ENCODE results near the gene SRC. TPM values are rescaled to one million over a fixed set of nuclear protein-coding genes. Genes with fewer than 3 reads are reported as not detected.
A peak's percentile ranks its signal among the peaks of the same experiment; 100 is the strongest.

Gene SRC
- total RNA-seq, 4 donors from 2014 or later, result 18.8 to 39.5 (median 26.0) TPM

GRCh38 chr20:37378420-37378784, 32.5 kb downstream of the SRC start:
- Histone ChIP-seq H3K4me3 (no peak overlapping the region), H3K27me3 (no peaks in the 10 kb centered on the region), H3K27ac (no peak overlapping the region), H3K9me3 (no peaks in the 10 kb centered on the region), H3K36me3 (no peaks in the 10 kb centered on the region), H3K4me1 (peaks cover 3% of the 10 kb centered on the region)
- no peak for DNase-seq (ENCODE audit: low spot score in 2 of 2)
- TF ChIP-seq EP300 (IDR thresholded peaks at IDR 0.05) (no peak), POLR2AphosphoS5 (IDR thresholded peaks at IDR 0.05) (no peak), CTCF (IDR thresholded peaks at IDR 0.05) (no peak), POLR2A (IDR thresholded peaks at IDR 0.05) (no peak)
- 87% methylated on average over 6 of the region's 6 CpGs for WGBS

- Histone ChIP-seq H3K27me3 (no peaks in the 10 kb centered on the region), H3K4me3 (no peak overlapping the region), H3K4me1 (peaks cover 3% of the 10 kb centered on the region), H3K9me3 (no peaks in the 10 kb centered on the region), H3K36me3 (no peaks in the 10 kb centered on the region), H3K27ac (no peak overlapping the region)
- peak in 1 of 2 donors; percentile 57 for DNase-seq (ENCODE audit: low spot score in 2 of 2)
- no peak for TF ChIP-seq POLR2AphosphoS5 (IDR thresholded peaks at IDR 0.05)
- no peak for TF ChIP-seq POLR2A (IDR thresholded peaks at IDR 0.05)
- 82% methylated on average over 22 of the region's 24 CpGs for WGBS
Observed at GRCh38 chr20:37378785-37379598, 33.1 kb downstream of the SRC start.

- Histone ChIP-seq H3K27ac (no peak overlapping the region), H3K4me1 (peaks cover 13% of the 10 kb centered on the region), H3K36me3 (peaks cover 4% of the 10 kb centered on the region), H3K27me3 (no peaks in the 10 kb centered on the region), H3K9me3 (no peaks in the 10 kb centered on the region), H3K4me3 (no peak overlapping the region)
- WGBS, result 84% methylated on average over 13 of the region's 14 CpGs
- TF ChIP-seq POLR2AphosphoS5 (IDR thresholded peaks at IDR 0.05), result no peak
- TF ChIP-seq POLR2A (IDR thresholded peaks at IDR 0.05), result no peak
- TF ChIP-seq EP300 (IDR thresholded peaks at IDR 0.05), result no peak
- no peak for TF ChIP-seq CTCF (IDR thresholded peaks at IDR 0.05)
- no peak for DNase-seq (ENCODE audit: low spot score in 2 of 2)
Observed at GRCh38 chr20:37379967-37380828, 34.3 kb downstream of the SRC start.

- WGBS, result 91% methylated on average over 16 of the region's 16 CpGs
- H3K36me3 ChIP-seq, result peaks cover 8% of the 10 kb centered on the region
- DNase-seq (ENCODE audit: low spot score in 2 of 2), result no peak
Observed at GRCh38 chr20:37380864-37381579, 35.1 kb downstream of the SRC start.

More at GRCh38 chr20:37380864-37381579, 35.1 kb downstream of the SRC start:
- H3K9me3 ChIP-seq, result no peaks in the 10 kb centered on the region
- H3K4me1 ChIP-seq, result peaks cover 14% of the 10 kb centered on the region
- H3K4me3 ChIP-seq, result no peak overlapping the region
- TF ChIP-seq CTCF (IDR thresholded peaks at IDR 0.05), result no peak
- no peak for TF ChIP-seq POLR2A (IDR thresholded peaks at IDR 0.05)
- TF ChIP-seq EP300 (IDR thresholded peaks at IDR 0.05), result no peak
- no peak for TF ChIP-seq POLR2AphosphoS5 (IDR thresholded peaks at IDR 0.05)
- H3K27ac ChIP-seq, result no peak overlapping the region
- no peaks in the 10 kb centered on the region for H3K27me3 ChIP-seq

All from suprapubic skin (tissue), 4 donors.